A172 (cell line): ENCODE data around the gene GABRG3. TPM values are rescaled to one million over a fixed set of nuclear protein-coding genes. Genes with fewer than 3 reads are reported as not detected.

ENCODE experiments used
- DNase-seq: peaks from one replicate; pipeline ENCODE4 v3.0.0-alpha.2; 2015; ENCODE audit warnings: low spot score
- total RNA-seq: library from RNA; depleted of rRNA; stranded (reverse); fragments of >200 nt; shearing (Covaris generic); gene quantifications from 2 replicates; pipeline ENCODE4 v1.2.3, GENCODE V29; 2014

GABRG3 gene
- total RNA-seq, 1 experiment from 2014 or later = not detected

DNA sequence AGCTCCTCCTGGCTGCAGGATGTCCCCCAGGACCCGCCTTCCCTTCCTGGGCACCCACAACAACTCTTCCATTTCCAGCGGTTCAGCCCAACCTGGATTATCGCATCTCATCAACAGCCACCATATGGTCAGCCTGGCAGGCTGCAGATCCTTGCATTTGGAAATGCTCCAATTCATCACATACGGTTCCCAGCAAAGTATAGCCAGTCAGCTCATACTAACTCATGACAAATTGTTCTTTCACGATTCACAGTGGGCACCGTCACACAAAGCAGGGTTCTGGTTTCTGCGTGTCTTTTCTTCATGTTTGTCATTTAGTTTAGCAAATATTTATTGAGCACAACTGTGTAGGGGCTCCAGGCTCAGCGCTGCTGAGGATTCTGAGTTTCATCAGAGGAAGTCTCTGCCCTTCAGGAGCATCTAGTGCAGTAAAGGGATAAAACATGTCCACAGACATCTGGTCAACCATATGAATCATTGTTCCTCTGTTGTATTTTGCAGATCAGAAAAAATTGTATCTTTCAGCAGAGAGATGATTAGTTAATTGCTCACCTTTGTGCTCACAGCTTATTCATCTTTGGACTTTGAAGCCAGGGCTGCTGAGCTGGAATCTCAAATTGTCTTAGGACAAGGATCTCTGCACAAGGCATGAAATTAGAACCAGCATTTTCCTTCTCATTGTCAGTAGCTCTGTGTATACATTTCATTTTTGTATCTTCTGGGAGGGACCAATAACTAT, 125.1 kb downstream of the GABRG3 start:
- DNase-seq = no peak

DNA sequence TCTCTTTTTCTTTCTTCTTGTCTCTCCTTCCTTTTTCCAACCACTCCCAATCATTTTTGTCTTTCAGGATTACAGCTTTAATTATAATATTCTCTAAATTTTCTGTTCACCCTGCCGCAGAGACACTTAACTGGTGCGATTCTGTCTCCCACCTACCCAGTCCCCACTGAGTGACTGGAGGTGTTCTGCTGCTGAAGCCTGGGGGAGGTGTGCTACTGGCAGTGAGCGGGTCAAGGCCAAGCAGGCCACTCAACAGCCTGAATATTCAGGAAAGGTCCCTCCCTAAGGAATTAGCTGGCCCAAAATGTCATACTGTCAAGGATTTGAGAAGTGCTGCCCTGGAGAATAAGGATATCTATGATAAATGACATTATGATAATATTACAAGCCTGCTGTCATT, 126.5 kb downstream of the GABRG3 start:
- no peak for DNase-seq

DNA sequence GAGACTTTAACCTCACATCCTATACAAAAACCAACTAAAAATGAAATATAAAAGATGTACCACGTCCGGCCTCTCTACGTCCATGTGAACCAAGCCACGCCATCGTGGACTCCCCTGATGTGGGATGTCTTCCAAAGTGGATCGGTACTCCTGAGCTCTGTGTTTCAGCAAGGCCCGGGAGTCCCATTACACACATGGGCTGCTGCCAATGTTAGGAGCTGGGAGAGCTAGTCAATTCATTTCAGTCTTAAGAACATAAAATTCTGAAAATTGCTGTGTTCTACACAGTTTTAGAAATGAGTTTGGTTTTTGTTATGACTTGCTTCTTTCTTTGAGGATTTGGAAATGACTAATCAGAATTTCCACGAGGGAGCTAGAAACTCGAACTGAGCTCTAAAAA, 131.0 kb downstream of the GABRG3 start:
- no peak for DNase-seq

DNA sequence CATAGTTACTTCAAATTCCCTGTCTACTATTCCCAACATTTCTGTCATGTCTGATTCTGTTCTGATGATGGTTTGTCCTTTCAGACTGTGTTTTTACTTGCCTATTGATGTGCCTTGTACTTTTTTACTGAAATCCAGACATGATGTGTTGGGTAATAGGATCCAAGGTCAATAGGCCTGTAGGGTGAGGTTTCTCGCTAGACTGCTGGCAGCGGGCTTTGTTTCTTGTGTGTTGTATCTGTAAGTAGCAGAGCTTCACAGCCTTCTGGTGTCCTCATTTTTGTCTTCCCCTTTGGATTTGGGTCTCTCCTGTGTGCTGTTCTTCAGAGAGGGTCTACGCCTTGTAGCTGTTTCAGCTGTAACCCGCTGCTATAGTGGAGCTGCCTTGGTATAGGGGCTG, 140.3 kb downstream of the GABRG3 start:
- no peak for DNase-seq

GRCh38 chr15:27114473-27114872, 143.5 kb downstream of the GABRG3 start:
- DNase-seq = no peak

DNA sequence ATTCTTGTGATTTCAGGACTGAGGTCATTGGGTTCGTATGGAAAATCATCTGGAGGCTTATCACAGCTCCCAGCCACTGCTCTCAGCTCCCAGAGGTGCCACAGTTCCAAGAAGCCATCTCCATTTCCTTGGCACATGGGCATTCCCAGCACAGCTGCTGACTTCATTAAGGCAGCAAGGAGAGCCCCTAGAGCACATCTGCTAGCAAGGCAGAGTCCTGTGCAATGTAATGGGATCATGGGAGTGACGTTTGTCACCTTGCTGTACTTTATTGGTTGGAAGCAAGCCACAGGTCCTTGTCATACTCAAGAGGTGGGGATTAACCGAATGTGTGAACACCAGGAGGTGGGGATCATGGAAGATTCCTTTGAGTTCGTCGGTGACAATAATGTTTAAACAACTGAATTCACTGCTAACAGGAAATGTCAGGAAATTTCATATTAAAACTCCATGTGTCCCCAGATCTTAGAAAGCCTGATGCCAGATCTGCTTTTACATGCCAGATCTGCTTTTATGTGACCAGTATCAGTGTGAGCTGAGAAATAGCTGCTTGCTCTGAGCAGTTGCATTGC, 148.8 kb downstream of the GABRG3 start:
- no peak for DNase-seq

GRCh38 chr15:27121672-27122071, 150.7 kb downstream of the GABRG3 start:
- DNase-seq = no peak

GRCh38 chr15:27123291-27123690, 152.3 kb downstream of the GABRG3 start:
- no peak for DNase-seq

GRCh38 chr15:27123808-27124207, 152.8 kb downstream of the GABRG3 start:
- no peak for DNase-seq

- DNase-seq = no peak
These were observed 153.4 kb downstream of the GABRG3 start for GRCh38 chr15:27124287-27124871.

GRCh38 chr15:27125185-27125584, 154.2 kb downstream of the GABRG3 start:
- no peak for DNase-seq

DNA sequence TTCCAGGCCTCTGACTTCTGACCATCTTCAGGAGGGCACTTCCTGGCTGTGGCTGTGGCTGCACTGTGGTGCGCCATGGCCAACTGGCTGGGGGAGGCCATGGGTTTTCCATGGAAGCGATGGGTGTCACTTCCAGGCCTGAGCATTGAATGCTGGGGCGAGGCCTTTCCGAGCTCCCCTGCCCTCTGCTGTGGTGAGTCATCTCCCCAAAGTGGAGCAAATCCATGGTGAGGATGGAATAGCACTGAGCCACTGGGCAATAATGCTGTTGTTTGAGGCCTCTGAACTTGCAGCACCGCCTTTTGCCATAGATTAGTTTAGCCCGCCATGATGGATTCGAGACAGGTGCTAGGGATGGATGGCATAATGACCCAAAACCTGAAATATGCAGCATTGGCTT, 155.5 kb downstream of the GABRG3 start:
- no peak for DNase-seq

GRCh38 chr15:27127815-27128570, 157.0 kb downstream of the GABRG3 start:
- DNase-seq = no peak

DNA sequence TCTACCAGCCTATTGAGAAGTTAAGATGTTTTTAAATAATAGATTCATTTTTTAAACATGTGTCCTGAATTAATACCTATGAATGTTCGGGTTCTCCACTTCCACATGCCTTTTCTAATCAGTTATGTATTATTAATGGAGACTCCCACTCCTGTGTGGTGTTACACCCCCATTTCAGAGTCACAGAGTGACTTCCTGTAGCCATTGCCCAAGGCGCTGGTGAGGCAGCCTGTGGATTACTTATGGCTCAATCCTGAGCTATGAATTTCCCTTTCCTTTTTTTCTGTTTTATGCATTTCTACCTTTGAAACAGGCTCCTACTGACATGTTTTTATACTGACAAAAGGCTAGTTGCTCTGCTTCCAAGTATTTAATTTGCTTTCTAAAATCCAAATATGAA, 162.3 kb downstream of the GABRG3 start:
- no peak for DNase-seq

DNA sequence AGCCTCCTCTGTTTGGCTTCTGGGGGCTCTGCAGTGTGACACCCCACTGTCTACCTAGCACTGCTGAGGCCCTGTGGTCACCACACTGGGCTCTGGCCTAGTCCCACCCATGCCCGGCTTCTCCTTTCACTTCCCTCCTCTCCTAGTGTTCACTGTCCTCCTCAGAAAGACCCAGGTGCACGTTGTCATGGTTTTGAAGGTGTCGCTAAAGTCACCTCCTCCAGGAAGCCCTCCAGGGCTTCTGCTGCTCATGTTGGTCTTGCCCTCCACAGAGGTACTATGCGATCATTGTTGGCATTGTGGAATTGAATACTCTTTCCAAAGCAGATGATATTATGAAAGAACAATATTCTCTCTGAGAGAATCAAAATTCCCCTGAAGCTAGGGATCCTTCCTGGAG, 163.5 kb downstream of the GABRG3 start:
- no peak for DNase-seq

GRCh38 chr15:27135151-27135550, 164.2 kb downstream of the GABRG3 start:
- no peak for DNase-seq

- DNase-seq = no peak
These were observed 166.1 kb downstream of the GABRG3 start for GRCh38 chr15:27137127-27137526.

GRCh38 chr15:27165590-27165989, 194.6 kb downstream of the GABRG3 start:
- DNase-seq = no peak

GRCh38 chr15:27166917-27167316, 195.9 kb downstream of the GABRG3 start:
- DNase-seq = no peak

GRCh38 chr15:27167738-27168137, 196.8 kb downstream of the GABRG3 start:
- no peak for DNase-seq

GRCh38 chr15:27170851-27171250, 199.9 kb downstream of the GABRG3 start:
- no peak for DNase-seq

DNA sequence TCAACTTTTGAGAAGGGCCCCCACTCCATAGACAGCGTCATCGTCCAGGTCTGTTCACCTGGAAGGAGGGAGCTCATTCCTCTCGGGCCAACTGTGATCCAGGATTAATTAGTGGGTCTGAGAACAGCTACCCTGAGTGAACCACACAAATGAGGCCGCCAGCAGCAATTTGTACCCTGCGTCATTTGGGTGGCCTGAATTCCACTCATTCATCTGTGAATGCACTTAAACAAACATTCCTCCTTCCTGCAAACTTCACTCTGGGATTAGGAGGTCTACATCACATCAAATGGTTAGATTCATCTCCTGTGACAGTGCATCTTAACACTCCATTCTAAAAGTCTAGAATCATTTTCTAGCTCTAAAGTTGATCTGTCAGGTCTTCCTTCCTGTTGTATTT, 201.8 kb downstream of the GABRG3 start:
- DNase-seq = no peak
